ENCODE data around the gene GSAP.
"Not testable (repeated sequence)": the region's sequence is repeated elsewhere in the genome, so short reads cannot be mapped to it uniquely, and the experiment has no call there.

The GSAP gene, protein sequence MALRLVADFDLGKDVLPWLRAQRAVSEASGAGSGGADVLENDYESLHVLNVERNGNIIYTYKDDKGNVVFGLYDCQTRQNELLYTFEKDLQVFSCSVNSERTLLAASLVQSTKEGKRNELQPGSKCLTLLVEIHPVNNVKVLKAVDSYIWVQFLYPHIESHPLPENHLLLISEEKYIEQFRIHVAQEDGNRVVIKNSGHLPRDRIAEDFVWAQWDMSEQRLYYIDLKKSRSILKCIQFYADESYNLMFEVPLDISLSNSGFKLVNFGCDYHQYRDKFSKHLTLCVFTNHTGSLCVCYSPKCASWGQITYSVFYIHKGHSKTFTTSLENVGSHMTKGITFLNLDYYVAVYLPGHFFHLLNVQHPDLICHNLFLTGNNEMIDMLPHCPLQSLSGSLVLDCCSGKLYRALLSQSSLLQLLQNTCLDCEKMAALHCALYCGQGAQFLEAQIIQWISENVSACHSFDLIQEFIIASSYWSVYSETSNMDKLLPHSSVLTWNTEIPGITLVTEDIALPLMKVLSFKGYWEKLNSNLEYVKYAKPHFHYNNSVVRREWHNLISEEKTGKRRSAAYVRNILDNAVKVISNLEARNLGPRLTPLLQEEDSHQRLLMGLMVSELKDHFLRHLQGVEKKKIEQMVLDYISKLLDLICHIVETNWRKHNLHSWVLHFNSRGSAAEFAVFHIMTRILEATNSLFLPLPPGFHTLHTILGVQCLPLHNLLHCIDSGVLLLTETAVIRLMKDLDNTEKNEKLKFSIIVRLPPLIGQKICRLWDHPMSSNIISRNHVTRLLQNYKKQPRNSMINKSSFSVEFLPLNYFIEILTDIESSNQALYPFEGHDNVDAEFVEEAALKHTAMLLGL

GRCh38 chr7:77415823-77416620 lies at the start of gene GSAP:
Gene GSAP, minus strand, starts transcription at chr7:77416349. Its CDS starts 28 bp downstream, at chr7:77416321.
- DNase-seq: peak; percentile 17

GRCh38 chr7:77465256-77465655 lies 49.1 kb upstream of the GSAP start:
- no peak for DNase-seq

DNA sequence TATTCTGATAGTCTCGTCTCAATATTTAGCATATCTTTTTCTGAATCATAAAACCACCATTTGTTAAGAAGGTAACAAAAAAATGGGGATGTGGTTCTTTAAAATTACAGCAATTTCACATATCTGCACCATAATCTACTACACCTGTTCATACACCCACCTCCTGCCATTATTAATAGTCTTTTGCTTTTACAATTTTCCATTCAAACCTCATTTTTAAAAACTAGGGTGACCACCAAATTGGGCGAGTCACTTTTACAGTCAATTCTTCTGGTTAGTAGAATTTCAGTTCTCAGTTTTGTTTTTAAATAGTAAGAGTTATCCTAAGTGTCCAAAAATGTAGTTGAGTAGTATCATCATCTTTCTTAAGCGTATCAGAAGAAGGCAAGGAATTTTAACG lies 48.4 kb upstream of the GSAP start:
- no peak for DNase-seq

DNA sequence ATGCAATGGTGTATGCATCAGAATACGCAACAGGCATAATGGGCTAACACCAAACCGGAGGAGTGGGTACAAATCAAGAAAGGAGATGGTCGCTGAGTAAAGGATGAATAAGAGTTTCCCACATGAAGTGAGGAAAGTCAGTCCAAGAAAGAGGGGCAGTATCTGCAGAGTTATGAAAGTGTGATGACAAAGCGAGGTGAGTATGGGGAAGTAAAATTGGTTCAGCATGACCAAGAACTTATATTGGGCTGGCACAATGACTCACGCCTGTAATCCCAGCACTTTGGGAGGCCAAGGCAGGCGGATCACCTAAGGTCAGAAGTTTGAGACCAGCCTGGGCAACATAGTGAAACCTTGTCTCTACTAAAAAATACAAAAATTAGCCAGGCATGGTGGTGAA lies 47.5 kb upstream of the GSAP start:
- DNase-seq: peak; percentile 41

GRCh38 chr7:77461842-77462241 lies 45.7 kb upstream of the GSAP start:
- DNase-seq: no peak

GRCh38 chr7:77461246-77461645 lies 45.1 kb upstream of the GSAP start:
- DNase-seq: no peak

- no peak for DNase-seq
Measured at GRCh38 chr7:77460057-77460486, 43.9 kb upstream of the GSAP start.

DNA sequence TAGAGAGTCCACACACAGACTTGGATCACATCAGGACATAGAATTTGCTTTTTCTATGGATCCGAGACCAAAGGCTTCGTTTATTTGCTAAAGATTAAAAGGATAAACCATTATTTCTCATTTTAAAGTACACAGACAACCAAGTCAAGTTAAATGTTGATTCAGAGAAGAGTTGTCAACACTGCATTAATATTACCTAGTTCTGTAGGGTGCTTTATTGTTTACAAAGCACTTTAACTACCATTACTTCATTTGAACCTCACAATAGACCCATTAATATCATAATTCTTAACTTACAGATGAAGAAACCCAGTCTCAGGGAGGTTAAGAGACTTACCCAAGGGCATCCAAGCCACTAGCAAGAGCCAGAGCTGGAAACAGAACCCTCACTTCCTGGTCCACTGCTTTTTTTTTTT lies 43.2 kb upstream of the GSAP start:
- no peak for DNase-seq

DNA sequence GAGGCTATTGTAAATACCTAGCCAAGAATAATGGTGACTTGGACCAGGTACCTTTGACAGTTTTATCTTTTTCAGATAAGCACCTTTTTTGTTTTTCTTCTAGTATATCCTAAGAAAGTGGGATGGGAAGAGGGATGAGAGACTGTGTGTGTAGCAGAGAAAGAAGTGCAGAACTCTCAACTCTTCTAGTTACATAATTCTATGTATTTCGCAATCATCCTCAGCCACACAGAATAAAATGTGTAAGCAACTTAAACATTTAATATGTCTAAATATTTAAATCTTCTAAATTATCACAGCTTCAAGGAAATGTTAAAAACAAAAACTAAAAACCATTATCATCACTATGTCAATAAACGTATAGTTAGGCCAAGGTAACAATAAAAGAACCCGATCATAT lies 42.6 kb upstream of the GSAP start:
- no peak for DNase-seq

DNA sequence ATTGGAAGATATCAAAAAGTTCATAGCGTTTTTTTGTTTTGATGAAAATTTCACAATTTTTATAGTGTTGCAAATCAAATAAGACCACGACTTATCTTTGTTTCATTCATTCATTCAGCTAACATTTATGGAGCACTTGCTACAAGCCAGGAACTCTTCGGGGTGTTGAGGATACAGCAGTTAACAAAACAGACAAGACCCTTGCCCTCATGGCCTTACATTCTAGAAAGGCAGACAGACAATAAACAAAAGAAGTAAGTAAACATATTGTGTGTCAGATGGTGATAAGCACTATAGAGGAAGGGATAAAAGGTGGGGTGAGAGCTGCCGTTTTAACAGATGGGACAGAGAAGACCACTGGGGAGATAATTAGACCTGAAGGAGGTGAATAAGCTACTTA lies 41.6 kb upstream of the GSAP start:
- no peak for DNase-seq

DNA sequence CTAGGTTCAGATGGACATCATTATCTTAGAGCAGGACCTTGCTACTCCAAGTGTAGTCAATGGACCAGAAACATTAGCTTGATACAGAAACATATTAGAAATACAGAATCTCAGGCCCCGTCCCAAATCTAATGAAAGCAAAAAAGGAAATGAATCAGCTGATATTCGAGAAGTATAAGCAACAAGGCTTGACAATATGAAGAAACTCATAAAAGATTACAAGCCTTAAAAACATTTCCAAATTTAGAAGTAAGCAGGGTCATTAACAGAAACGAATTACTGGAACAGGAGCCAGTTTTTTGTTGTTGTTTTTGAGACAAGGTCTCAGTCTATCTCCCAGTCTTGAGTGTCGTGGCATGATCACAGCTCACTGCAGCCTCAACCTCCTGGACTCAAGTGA lies 40.5 kb upstream of the GSAP start:
- no peak for DNase-seq

GRCh38 chr7:77455321-77455720 lies 39.2 kb upstream of the GSAP start:
- no peak for DNase-seq

GRCh38 chr7:77454802-77455201 lies 38.7 kb upstream of the GSAP start:
- DNase-seq: no peak

DNA sequence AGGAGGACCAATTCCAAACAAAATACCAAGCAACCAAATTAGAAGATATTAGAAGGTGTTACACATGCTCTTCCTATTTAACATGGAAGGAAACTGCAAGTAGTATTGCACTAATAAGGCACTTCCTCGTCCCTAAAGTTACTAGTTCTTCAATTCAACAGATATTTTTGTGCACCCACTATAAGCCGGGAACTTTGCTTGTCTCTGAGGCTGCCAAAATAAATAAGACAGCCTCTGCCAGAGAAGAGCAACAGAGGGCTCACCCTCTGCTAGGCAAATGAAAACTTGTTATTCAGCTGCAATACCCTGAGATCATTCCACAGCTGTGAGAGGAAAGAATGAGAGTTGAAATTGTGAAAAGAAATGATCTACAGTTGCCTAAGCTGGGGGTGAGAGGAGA lies 37.4 kb upstream of the GSAP start:
- no peak for DNase-seq

DNA sequence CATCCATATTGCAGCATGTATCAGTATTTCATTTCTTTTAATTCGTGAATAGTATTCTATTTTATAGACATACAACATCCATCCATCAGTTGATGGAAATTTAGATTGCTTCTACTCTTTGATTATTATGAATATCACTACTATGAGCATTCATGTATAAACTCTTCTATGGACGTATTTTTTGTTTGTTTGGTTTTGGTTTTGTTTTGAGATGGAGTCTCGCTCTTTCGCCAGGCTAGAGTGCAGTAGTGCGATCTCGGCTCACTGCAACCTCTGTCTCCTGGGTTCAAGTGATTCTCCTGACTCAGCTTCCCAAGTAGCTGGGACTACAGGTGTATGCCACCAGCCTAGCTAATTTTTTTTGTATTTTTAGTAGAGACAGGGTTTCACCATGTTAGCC lies 35.8 kb upstream of the GSAP start:
- not testable (repeated sequence) for DNase-seq

DNA sequence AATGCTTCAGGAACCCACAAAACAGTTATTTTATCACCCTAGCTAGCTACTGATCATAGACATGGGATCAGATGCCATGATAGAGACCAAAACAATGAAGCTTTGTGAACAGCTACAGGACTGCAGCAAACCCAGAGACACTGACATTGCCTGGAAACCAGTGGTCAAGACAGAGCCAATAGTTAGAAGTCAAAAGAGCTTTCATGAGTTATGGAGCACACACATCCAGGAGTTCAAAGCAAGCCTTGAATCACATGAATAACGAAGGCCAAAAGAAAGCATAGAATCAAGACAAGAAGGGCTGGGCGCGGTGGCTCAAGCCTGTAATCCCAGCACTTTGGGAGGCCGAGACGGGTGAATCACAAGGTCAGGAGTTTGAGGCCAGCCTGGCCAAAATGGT lies 34.5 kb upstream of the GSAP start:
- DNase-seq: no peak

- DNase-seq: no peak
Measured at GRCh38 chr7:77450054-77450453, 33.9 kb upstream of the GSAP start.

DNA sequence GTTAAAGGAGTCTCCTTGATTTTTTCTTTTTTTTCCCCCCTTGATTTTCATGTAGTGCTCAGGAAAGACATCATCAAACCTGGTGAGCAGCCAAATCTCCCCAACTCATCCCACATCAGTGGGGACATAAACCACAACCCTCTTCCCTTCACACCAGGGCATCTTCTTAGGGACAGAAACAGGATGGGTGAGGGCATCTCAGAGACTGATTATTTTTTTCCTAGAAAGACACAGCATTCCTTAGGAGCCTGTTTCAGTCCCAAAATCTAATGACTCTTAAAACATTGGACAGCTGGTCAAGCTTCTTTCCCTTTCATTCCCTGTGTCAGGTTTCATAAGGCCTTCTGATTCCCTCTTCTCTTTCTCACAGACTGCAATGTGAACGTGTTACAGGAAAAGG lies 31.5 kb upstream of the GSAP start:
- DNase-seq: no peak

DNA sequence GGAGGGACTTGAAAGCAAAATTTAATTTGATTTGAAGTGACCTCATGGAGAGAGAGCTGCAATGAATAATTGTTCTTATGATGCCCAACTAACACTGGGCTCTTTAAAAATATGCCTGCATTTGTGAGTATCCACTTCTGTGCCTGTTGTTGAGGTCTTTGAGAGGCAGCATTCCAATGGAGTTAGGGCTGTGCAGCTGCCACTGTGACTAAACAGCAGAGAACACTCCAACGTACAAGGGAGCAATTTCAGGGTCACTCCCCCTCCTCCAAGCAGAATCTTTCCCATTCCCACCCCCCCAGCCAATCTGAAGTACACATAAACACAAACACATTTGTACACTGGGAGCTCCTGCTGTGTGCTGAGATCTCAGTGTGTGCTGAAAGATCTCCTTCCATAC lies 28.0 kb upstream of the GSAP start:
- no peak for DNase-seq

DNA sequence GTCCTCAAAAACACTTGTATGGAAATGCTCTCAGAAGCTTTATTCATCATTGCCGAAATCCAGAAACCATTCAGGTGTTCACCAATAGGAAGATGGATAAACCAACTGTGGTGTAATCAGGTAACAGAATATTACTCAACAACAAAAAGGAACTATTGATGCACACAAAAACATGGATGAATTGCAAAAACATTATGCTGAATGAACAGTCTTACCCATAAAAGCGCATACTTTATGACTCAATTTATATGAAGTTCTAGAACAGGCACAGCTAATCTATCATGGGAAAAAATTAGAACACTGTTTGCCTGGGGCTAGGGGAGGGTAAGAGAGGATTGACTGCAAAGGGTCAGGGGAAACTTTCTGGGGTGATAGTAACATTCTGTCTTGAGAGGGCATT lies 26.9 kb upstream of the GSAP start:
- DNase-seq: no peak

DNA sequence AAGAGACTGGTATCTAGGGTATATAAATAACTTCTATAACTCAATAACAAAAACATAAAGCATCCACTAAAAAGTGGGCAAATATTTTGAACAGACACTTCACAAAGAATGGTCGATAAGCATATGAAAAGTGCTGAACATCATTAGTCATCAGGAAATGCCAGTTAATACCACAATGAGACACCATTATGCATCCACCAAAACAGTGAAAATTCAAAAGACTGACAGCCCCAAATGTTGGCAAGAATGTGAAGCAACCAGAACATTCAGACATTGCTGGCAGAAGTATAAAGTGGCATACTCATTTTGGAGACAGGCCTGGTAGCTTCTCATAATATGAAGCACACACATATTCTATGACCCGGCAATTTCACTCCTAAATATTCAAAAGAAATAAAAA lies 26.5 kb upstream of the GSAP start:
- DNase-seq: no peak

DNA sequence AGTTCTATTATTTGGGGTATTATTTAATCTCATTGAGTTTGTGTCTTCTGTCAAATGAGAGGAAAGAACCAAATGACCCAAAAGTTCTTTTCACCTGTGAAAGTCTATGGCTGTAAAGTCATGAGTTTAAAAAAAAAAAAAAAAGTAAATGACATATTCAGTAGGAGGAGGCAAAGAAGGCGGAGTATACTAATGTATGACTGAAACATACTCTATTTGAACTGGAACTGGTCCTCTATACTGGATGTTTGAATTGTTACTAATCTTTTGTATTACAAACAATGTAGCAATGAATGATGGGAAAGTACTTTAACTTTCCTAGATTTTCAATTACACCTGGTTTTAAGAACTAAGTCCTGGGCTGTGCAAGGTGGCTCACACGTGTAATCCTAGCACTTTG lies 24.9 kb upstream of the GSAP start:
- no peak for DNase-seq

- DNase-seq: no peak
Measured at GRCh38 chr7:77439572-77439971, 23.4 kb upstream of the GSAP start.
